NCI-H345 treated with DMSO at 0.1 percent for 48 hours (cell line): ENCODE results near the gene FAM53B.

Experiments used
- DNase-seq: peaks from one replicate; lab custom pipeline; 2025; ENCODE audit not compliant: unreplicated experiment; lab: John Stamatoyannopoulos, UW

FAM53B gene

DNA sequence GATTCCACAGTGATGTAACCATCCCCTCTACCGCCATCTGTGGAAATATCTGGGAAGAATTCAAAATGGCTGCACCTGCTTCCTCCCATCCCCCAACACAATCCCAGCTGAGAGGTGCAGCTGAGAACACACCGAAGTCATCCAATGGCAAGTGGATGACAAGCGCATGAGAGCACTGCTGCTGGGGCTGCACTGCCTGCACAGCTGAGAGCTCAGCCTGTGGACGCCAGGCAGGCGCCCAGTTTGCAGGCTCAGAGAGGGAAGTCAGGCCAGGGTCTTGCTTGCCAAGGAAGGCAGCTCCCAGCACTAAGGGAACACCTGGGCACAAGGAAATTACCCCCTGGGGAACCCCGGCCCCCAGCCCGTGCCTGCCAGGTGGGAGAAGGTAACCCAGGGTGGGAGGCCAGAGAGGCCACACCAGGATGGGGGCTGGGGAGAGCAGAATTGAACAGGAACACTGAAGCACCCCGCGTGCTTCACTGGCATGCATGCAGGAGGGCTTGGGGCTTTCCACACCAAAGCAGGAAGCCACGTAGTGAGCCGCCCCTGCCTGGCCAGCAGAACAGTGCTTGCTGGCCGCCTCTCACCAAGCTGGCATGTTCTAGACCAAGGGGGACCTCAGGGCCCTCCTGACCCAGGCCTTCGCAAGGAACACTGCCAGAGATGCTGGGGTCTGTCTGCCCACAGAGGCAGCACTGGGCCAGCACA, 46.2 kb downstream of the FAM53B start:
- no peak for DNase-seq

DNA sequence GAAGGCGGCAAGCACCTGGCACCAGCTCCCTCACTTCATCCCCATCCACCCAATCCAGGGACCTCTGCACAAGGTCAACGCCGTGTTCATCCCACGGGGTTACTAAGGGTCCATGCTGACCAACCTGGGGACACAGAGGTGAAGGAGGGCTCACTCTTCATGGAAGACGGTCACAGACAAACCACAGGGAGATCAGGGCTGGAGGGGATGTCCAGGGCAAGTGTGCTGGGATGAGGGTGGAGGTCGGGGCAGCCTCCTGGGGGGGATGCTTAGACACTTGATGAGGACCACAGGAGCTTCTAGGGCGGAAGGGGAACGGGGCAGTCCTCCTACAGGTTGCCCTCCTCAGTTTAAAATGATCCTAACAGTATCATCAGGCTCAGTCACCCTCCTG, 46.7 kb downstream of the FAM53B start:
- no peak for DNase-seq

GRCh38 chr10:124696446-124697392, 47.5 kb downstream of the FAM53B start:
- DNase-seq: no peak

- no peak for DNase-seq
Measured at GRCh38 chr10:124695259-124695658, 48.9 kb downstream of the FAM53B start.

DNA sequence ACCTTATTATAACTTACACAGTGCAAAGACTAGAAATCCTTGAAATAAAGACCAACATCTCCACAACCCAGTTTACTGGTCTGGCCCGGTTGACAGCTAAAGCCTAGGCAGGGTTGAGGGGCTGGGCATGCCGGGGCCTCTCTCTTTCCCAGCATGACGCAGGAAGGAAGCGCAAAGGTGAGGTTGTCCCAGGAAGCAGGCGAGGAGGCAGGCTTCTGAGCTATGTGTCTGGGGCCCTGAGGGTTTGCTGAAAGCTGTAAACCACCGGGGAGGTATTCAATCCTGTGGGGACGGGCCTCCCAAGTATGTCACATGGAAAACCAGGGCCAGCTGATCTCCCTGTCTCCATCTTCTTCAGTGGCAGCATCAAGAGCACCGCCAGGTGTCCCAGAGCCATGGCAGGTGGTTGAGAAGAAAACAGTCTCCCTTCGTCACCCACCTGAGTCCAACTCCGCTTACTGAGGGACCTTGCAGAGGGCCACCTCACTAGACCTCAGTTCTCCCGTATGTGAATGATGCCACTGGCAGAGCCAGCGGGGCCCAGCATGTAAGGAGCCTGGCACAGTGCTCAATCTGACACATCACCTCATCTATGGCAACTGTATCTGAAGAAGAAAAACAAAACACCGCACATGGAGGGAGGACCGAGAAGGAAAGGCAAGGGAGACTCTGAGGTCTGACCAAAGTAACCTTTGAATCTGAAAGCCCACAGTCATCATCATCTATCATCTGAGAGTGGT, 49.5 kb downstream of the FAM53B start:
- no peak for DNase-seq

- DNase-seq: peak; percentile 8
Measured at GRCh38 chr10:124693801-124694416, 50.3 kb downstream of the FAM53B start.

DNA sequence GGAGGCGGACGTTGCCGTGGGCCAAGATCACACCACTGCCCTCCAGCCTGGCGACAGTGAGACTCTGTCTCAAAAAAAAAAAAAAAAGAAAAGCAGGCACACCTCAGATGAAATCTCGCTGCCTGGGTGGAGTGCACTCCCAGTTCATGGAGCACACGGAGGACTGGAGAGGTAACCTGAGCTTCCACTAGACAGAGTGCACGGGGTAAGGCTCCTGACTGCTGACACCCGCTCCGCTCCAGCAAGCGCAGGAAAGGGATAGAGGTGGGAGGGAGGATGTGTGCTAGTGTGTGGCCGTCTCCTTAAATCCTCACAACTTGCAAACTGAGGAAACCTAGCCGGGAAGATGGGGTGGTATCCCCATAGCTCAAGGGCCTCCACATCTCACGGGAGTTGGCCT, 50.8 kb downstream of the FAM53B start:
- peak; percentile 21 for DNase-seq

GRCh38 chr10:124692100-124692446, 52.1 kb downstream of the FAM53B start:
- no peak for DNase-seq

GRCh38 chr10:124691421-124692099, 52.6 kb downstream of the FAM53B start:
- no peak for DNase-seq

- DNase-seq: no peak
Measured at GRCh38 chr10:124691002-124691401, 53.2 kb downstream of the FAM53B start.

- no peak for DNase-seq
Measured at GRCh38 chr10:124689911-124690498, 54.2 kb downstream of the FAM53B start.

GRCh38 chr10:124688889-124689670, 55.1 kb downstream of the FAM53B start:
- DNase-seq: no peak

DNA sequence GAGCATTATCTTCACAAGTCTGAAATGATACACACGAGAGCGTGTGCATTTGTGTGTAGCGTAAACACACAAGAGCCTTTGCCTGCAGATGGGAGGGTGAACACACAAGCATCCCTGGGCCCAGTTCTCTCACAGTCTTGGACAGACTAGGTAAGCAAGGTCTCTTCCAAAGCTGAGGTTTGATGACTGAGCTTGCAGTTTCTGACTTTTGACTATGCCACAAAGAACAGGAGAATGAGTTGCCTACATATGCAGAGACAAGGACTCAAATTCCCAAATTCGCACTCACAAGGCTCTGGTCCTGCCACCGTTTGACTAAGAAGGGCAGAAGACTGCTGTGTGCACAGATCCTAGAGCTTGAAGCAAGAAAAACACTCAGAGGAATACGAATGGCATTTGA, 55.8 kb downstream of the FAM53B start:
- no peak for DNase-seq

GRCh38 chr10:124686707-124687376, 57.3 kb downstream of the FAM53B start:
- DNase-seq: no peak

- no peak for DNase-seq
Measured at GRCh38 chr10:124685261-124685660, 58.9 kb downstream of the FAM53B start.

GRCh38 chr10:124683814-124684213, 60.4 kb downstream of the FAM53B start:
- DNase-seq: no peak

DNA sequence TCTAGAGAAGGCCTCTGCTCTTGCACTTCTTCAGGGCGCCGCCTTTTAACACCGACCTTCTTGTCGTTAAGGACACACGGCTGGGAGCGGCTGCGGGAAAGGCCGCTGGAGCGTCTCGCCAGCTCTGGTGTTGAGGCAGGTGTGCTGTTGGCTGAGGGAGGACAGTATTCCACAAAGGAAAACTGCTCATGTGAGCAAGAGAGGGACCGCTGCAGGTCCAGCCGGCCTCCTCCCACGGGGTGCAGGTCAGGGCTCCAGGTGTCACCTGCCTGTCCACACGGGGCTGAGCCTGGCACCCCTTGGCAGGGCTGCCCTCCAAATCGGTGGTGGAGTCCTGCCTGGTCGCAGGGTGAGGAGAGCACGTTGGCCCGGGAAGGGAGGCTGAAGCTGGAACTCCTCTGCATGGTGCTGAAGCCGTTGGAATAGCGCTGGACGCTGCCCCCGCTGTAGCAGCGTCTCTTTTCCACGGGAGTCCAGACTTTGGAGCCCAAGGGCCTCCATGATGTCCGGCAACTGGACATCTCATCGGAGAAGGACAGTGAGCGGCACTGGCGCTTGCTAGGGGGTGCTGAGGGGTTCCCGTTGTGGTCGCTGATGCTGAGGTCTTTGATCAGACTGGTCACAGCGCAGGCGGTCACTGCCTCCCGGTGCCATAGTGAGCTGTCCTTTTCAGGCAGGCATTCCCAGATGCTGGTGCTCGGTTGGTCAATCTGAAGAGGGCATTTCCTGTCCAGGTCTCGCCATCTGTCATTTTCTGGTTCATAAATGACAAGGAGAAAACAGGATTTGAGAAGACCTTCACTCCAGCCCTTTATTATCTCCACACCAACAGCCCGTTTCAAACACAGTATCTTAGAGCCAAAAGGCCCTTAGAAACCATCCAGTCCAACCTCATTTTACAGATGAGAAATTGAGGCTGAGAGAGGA, 62.3 kb downstream of the FAM53B start:
- DNase-seq: no peak

DNA sequence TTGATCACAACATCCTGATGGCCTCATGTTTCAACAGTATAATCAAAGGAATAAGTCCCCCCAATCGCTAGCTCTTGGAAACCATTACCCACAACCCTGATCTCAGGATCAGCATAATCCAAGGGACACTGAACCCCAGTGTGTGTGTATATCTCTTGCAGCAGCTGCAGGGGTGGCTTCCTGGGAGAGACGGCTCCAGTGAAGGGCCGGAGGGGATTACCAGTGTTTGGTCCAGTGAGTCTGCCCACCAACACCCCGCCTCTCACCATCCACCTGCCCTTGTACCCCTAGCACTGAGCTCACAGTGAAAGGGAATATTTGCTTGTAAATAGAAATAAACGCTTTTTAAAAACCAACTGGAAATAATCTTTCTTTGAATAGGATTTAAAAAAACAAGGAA, 63.1 kb downstream of the FAM53B start:
- no peak for DNase-seq
